Esophagus (tissue), 2 donors: ENCODE results near the gene PAH. TPM values are rescaled to one million over a fixed set of nuclear protein-coding genes. Genes with fewer than 3 reads are reported as not detected.

Experiments used
- H3K27ac ChIP-seq, 2 donors: one replicate each; pipeline ENCODE4 v1.5.1; 2013; ENCODE audit warnings: low read depth in 2 of 2, mild to moderate bottlenecking in 2 of 2, inconsistent platforms in 1 of 2, low read length in 1 of 2, moderate library complexity in 1 of 2
- H3K27me3 ChIP-seq, 2 donors: one replicate each; pipeline ENCODE4 v1.6.1; 2013; ENCODE audit warnings: low read length in 2 of 2, control low read depth in 1 of 2, mild to moderate bottlenecking in 1 of 2; ENCODE audit not compliant: insufficient read depth in 2 of 2, control insufficient read depth in 1 of 2
- H3K36me3 ChIP-seq, 2 donors: one replicate each; pipeline ENCODE4 v1.6.1; 2013; ENCODE audit warnings: low read length in 1 of 2; ENCODE audit not compliant: control insufficient read depth in 2 of 2, insufficient read depth in 2 of 2
- H3K4me1 ChIP-seq, 2 donors: one replicate each; pipeline ENCODE4 v1.6.1; 2013; ENCODE audit warnings: low read length in 1 of 2; ENCODE audit not compliant: control insufficient read depth in 2 of 2, insufficient read depth in 2 of 2
- H3K4me3 ChIP-seq, 2 donors: one replicate each; pipeline ENCODE4 v1.5.1; 2013; ENCODE audit warnings: low read length in 2 of 2, mild to moderate bottlenecking in 2 of 2, low read depth in 1 of 2, moderate library complexity in 1 of 2
- H3K9me3 ChIP-seq, 2 donors: one replicate each; pipeline ENCODE4 v1.6.1; 2013; ENCODE audit warnings: mild to moderate bottlenecking in 2 of 2, low read depth in 1 of 2, low read length in 1 of 2, moderate library complexity in 1 of 2; ENCODE audit not compliant: control insufficient read depth in 2 of 2, insufficient read depth in 1 of 2
- WGBS, 2 donors: extraction: QIAGEN DNeasy Blood & Tissue Kit; methylation state at CpG; one replicate each; pipeline ENCODE4 v1.1.7; 2013; 5-methylcytosine and 5-hydroxymethylcytosine counted together
- polyA plus RNA-seq, 2 donors: library from polyadenylated mRNA; stranded (reverse); fragments of 200-250 nt; gene quantifications; one replicate each; pipeline ENCODE4 v1.2.3, GENCODE V29; 2013
- donor health status: healthy with polysubstance abuse.
- donor health status: Bipolar disorder and iron deficiency.

PAH gene
- polyA plus RNA-seq, 2 donors, result 0.11 TPM; not detected in 1

GRCh38 chr12:102879144-102879763, 37.8 kb downstream of the PAH start:
- WGBS, 2 donors, result 15 to 16% methylated on average over 9 of the region's 9 CpGs
- H3K36me3 ChIP-seq, result no peaks in the 10 kb centered on the region

DNA sequence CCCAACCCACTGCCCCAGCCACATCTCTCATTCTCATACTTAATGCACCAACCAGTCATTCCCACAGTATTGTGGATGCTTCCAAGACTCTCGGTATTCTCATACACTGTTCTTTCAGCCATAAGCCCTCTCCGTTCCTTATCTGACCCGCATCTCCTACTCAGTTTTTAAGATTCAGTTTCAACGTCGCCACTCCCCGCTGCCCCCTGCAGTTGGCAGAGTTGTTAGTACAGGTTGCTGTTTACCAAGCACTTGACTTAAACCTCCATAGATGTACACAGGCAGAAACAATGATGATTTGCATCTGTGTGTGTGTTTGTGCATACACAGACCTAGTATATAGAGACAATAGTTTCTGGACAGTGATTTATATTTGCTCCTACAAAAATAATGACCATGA, 40.2 kb downstream of the PAH start:
- no peaks in the 10 kb centered on the region for H3K9me3 ChIP-seq
- no peaks in the 10 kb centered on the region for H3K4me1 ChIP-seq
- H3K4me3 ChIP-seq, result no peak overlapping the region
- H3K27me3 ChIP-seq, result no peaks in the 10 kb centered on the region
- no peaks in the 10 kb centered on the region for H3K36me3 ChIP-seq
- 68 to 77% methylated on average over 6 of the region's 6 CpGs for WGBS, 2 donors
- no peak overlapping the region for H3K27ac ChIP-seq

More at GRCh38 chr12:102879144-102879763, 37.8 kb downstream of the PAH start:
- no peaks in the 10 kb centered on the region for H3K9me3 ChIP-seq
- no peaks in the 10 kb centered on the region for H3K27me3 ChIP-seq
- H3K4me1 ChIP-seq, result no peaks in the 10 kb centered on the region
- no peak overlapping the region for H3K4me3 ChIP-seq
- H3K27ac ChIP-seq, result no peak overlapping the region

DNA sequence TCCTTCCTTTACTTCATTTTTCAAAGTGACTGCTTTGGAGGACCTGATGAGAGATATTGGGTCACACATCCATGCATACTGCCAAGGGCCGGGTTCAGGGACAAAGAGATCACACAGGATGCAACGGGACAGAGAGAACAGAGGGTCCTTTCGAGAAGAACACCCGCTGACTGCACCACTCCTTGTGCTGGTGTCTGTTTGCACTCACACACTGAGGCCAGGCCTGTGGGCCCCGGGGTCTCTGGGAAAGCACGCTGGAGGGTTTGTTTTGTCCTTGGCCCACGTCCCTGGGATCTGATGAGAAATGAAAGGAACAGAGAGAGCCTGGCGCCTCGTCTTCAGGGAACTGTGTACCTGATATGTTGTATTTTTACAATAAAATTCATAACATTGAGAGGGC, 42.2 kb downstream of the PAH start:
- Histone ChIP-seq H3K9me3 (no peaks in the 10 kb centered on the region), H3K4me1 (no peaks in the 10 kb centered on the region), H3K4me3 (no peak overlapping the region), H3K36me3 (no peaks in the 10 kb centered on the region), H3K27me3 (no peaks in the 10 kb centered on the region), H3K27ac (no peak overlapping the region)
- WGBS, 2 donors, result 61 to 69% methylated on average over 9 of the region's 9 CpGs

DNA sequence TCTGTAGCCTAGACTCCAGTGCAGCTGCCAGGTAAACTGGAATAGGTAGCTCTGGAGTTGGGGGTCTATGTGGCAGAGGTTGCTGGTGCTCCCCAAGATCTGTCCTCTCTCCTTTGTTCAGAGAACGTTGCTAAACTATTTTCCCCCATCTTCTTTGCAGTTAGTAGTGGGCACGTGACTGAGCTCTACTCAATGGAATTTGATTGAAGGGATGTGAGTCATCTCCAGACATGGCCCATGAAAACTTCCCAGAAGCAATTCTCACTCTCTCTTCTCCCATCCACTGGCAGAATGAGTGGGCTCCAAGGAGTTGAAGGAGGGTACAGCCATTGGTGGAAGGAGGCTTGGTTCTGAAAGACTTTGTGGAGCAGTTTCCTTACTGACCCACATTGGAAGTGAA, 44.0 kb downstream of the PAH start:
- no peaks in the 10 kb centered on the region for H3K9me3 ChIP-seq
- H3K36me3 ChIP-seq, result no peaks in the 10 kb centered on the region
- H3K27me3 ChIP-seq, result no peaks in the 10 kb centered on the region
- H3K4me1 ChIP-seq, result no peaks in the 10 kb centered on the region
- H3K27ac ChIP-seq, result no peak overlapping the region
- 63 to 69% methylated on average over 2 of the region's 2 CpGs for WGBS, 2 donors
- H3K4me3 ChIP-seq, result no peak overlapping the region

GRCh38 chr12:102871014-102871413, 46.0 kb downstream of the PAH start:
- Histone ChIP-seq H3K9me3 (no peaks in the 10 kb centered on the region), H3K27me3 (no peaks in the 10 kb centered on the region), H3K4me1 (no peaks in the 10 kb centered on the region), H3K27ac (no peak overlapping the region), H3K36me3 (no peaks in the 10 kb centered on the region), H3K4me3 (no peak overlapping the region)
- 43 to 45% methylated on average over 2 of the region's 2 CpGs for WGBS, 2 donors

GRCh38 chr12:102869571-102869970, 47.5 kb downstream of the PAH start:
- no peaks in the 10 kb centered on the region for H3K27me3 ChIP-seq
- no peaks in the 10 kb centered on the region for H3K9me3 ChIP-seq
- no peaks in the 10 kb centered on the region for H3K36me3 ChIP-seq
- 22 to 40% methylated on average over 3 of the region's 3 CpGs for WGBS, 2 donors
- H3K4me3 ChIP-seq, result no peak overlapping the region
- no peaks in the 10 kb centered on the region for H3K4me1 ChIP-seq
- no peak overlapping the region for H3K27ac ChIP-seq

GRCh38 chr12:102865821-102866615, 51.0 kb downstream of the PAH start:
- 81 to 85% methylated on average over 6 of the region's 6 CpGs for WGBS, 2 donors
- H3K4me1 ChIP-seq, result no peaks in the 10 kb centered on the region
- H3K36me3 ChIP-seq, result no peaks in the 10 kb centered on the region
- no peaks in the 10 kb centered on the region for H3K9me3 ChIP-seq
- no peak overlapping the region for H3K4me3 ChIP-seq
- H3K27ac ChIP-seq, result no peak overlapping the region
- no peaks in the 10 kb centered on the region for H3K27me3 ChIP-seq

DNA sequence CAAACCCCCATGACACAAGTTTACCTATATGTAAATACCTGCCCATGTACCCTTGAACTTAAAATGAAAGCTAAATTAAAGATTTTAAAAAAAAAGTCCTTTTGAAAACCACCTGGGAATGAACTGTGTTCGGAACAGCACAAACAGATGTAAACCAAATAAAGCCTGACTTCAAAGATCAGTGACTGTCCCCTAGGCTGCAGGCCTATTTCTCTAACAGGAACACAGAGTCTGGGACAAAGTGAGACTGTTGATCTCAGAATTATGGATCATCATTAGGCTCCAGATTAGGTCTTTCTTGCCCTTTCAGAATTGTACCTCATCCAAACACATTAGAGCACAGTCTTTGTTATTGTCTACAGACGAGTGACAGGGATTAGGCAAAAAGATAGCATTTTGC, 54.6 kb downstream of the PAH start:
- H3K36me3 ChIP-seq, result no peaks in the 10 kb centered on the region
- H3K27me3 ChIP-seq, result no peaks in the 10 kb centered on the region
- no peaks in the 10 kb centered on the region for H3K9me3 ChIP-seq
- no peak overlapping the region for H3K4me3 ChIP-seq
- H3K4me1 ChIP-seq, result no peaks in the 10 kb centered on the region
- 54 to 62% methylated on average over 2 of the region's 2 CpGs for WGBS, 2 donors
- no peak overlapping the region for H3K27ac ChIP-seq

DNA sequence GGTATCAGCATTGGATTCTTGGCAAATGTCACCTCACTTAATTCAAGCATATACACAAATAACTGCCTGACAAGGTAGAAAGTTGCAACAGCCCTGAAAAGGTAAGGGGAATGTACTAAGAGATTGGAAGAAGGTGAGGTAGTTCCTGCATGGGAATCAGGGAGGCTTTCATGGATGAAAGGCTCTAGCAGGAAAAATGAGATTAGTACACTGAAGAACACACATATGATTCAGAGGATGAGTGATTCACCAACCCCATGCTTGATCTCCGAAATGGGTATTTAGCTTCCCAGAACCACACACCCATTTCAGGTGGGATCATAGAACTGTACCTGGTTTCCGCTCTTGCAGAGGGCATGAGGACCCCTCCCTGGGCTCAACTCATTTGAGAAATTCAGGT, 65.8 kb downstream of the PAH start:
- no peak overlapping the region for H3K4me3 ChIP-seq
- no peaks in the 10 kb centered on the region for H3K4me1 ChIP-seq
- no peaks in the 10 kb centered on the region for H3K36me3 ChIP-seq
- H3K9me3 ChIP-seq, result no peaks in the 10 kb centered on the region
- H3K27me3 ChIP-seq, result no peaks in the 10 kb centered on the region
- no peak overlapping the region for H3K27ac ChIP-seq
- 64 to 85% methylated on average over 2 of the region's 2 CpGs for WGBS, 2 donors
